H1 (cell line): Measurements from ENCODE around the gene GABRE. TPM values are rescaled to one million over a fixed set of nuclear protein-coding genes. Genes with fewer than 3 reads are reported as not detected.

Experiments used
- KDM5A ChIP-seq: fragments of 200-600 bp; IDR thresholded peaks from 2 replicates; pipeline ENCODE4 v1.7.1; 2012; ENCODE audit warnings: mild to moderate bottlenecking, low read length, inconsistent platforms, mixed read lengths
- TBP ChIP-seq: IDR thresholded peaks from 2 replicates; pipeline ENCODE4 v1.6.1; 2011; ENCODE audit warnings: low read depth, low read length, improper control_type of control experiment
- polyA plus RNA-seq, 7 experiments: library from polyadenylated mRNA; depleted of rRNA in 3 of 7; stranded (reverse) in 5 of 7; unstranded in 2 of 7; fragments of >200 nt in 5 of 7; fragments of 200-250 nt in 2 of 7; gene quantifications; 1 replicate in 5 of 7; 2 replicates in 1 of 7; 4 replicates in 1 of 7; pipeline versions ENCODE4 v1.2.1 to v1.2.3, GENCODE V29; 2011 to 2013; ENCODE audit warnings: missing spikeins in 2 of 7, mixed read lengths in 2 of 7
- total RNA-seq: library from RNA; stranded (reverse); fragmentation: NEBNext Ultra II Directional; extraction: Animal tissue kit (Norgen Biotek cat#: 25700); gene quantifications from 2 replicates; pipeline ENCODE4 v1.2.1, GENCODE V29; 2021

GABRE gene
- total and polyA plus RNA-seq, 2 of the 8 experiments (the other 6 are each of a cell fraction or from before 2014, with no cell fraction given): 5.5 to 7.0 TPM

DNA sequence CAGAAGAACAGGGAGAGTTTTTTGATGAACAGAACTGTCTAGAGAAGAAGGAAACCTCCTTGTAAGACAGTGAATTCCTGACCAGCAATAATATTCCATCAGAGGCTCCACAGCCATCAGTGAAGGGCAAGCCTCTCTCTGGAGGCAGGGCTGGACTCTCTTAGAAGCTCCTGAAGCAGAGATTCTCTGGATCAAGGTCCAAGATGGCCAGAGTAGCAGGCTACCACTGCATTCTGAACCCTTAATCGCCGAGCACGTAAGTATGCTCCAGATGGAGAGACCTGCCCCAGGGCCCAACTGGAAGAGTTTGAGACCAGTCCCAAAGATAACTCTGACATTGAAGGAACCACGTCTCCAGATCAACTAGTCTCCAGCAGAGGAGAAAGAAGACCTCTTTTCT lies 16.4 kb downstream of the GABRE start (continued):
- TF ChIP-seq KDM5A: no peak
- TF ChIP-seq TBP: no peak
- TF ChIP-seq, all 59 proteins: peak for 0
